NK-92 treated with Interleukin-12 subunit alpha and Interleukin-12 subunit beta, amount 100 ng/mL, for 24 hours (cell line): ENCODE measurements around the gene FAM81A.

Experiments used
- DNase-seq: peaks from one replicate; lab custom pipeline; 2025; lab: John Stamatoyannopoulos, UW

The FAM81A gene

GRCh38 chr15:59543721-59544547 lies 105.9 kb downstream of the FAM81A start:
- DNase-seq, result no peak

- DNase-seq, result no peak
Measured at GRCh38 chr15:59545573-59545972, 107.6 kb downstream of the FAM81A start.

GRCh38 chr15:59548501-59549226 lies 110.7 kb downstream of the FAM81A start:
- no peak for DNase-seq

- no peak for DNase-seq
Measured at GRCh38 chr15:59549301-59550185, 111.6 kb downstream of the FAM81A start.

GRCh38 chr15:59550530-59550929 lies 112.5 kb downstream of the FAM81A start:
- no peak for DNase-seq

GRCh38 chr15:59550956-59551355 lies 113.0 kb downstream of the FAM81A start:
- no peak for DNase-seq

GRCh38 chr15:59553879-59554735 lies 116.1 kb downstream of the FAM81A start:
- no peak for DNase-seq

- DNase-seq, result no peak
Measured at GRCh38 chr15:59555696-59556095, 117.7 kb downstream of the FAM81A start.

- no peak for DNase-seq
Measured at GRCh38 chr15:59556380-59556779, 118.4 kb downstream of the FAM81A start.

GRCh38 chr15:59557581-59557980 lies 119.6 kb downstream of the FAM81A start:
- DNase-seq, result no peak

GRCh38 chr15:59558851-59559250 lies 120.9 kb downstream of the FAM81A start:
- no peak for DNase-seq

GRCh38 chr15:59561547-59561946 lies 123.6 kb downstream of the FAM81A start:
- DNase-seq, result no peak

GRCh38 chr15:59562448-59563186 lies 124.6 kb downstream of the FAM81A start:
- DNase-seq, result no peak

GRCh38 chr15:59565299-59565698 lies 127.3 kb downstream of the FAM81A start:
- no peak for DNase-seq

GRCh38 chr15:59567324-59567723 lies 129.3 kb downstream of the FAM81A start:
- no peak for DNase-seq

- DNase-seq, result no peak
Measured at GRCh38 chr15:59569477-59569876, 131.5 kb downstream of the FAM81A start.

- DNase-seq, result no peak
Measured at GRCh38 chr15:59570315-59570714, 132.3 kb downstream of the FAM81A start.

- no peak for DNase-seq
Measured at GRCh38 chr15:59571606-59572005, 133.6 kb downstream of the FAM81A start.
